OCI-LY3 (cell line): ENCODE results near the gene FSIP1.

Experiments used
- CTCF ChIP-seq: fragments of 200-600, 300-600 bp; sonication (generic); IDR thresholded peaks from 2 replicates; pipeline ENCODE4 v1.5.1; 2014; ENCODE audit warnings: antibody characterized with exemption, low read length, low read depth
- EZH2phosphoT487 ChIP-seq: fragments of 200-600 bp; shearing (Covaris generic); IDR thresholded peaks from 2 replicates; pipeline ENCODE4 v1.6.1; 2018; ENCODE audit warnings: antibody characterized with exemption, mixed run types, low read depth

- no peak for TF ChIP-seq CTCF
- no peak for TF ChIP-seq EZH2phosphoT487
These were observed 10.2 kb upstream of the FSIP1 start for GRCh38 chr15:39792844-39793335.
